GM12892 (cell line): ENCODE results near the gene PPFIA3.

Experiments used
- POLR2A ChIP-seq: IDR thresholded peaks from 2 replicates; pipeline ENCODE4 v1.6.1; 2011; ENCODE audit warnings: low read depth, low read length, control low read depth
- POLR2AphosphoS5 ChIP-seq: IDR thresholded peaks from 2 replicates; pipeline ENCODE4 v1.6.1; 2011; ENCODE audit warnings: low read depth, low read length, control low read depth

DNA sequence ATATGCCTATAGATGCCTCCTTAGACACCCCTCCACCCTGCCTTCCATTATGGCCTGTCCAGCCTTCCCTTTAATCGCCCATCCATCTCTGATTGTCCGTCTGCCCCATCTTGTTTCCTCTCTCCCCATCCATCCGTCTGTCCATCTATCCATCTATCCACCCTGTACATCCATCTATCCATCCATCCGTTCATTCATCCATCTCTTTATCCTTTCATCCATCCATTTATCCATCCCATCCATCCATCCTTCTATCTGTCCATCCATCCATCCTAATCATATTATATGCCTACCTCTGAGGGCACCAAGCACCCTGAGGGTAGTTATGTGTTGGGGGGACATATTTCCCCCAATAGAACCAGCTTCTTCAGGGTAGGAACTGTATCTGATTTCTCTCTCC is 61.3 kb downstream of the PPFIA3 start:
- TF ChIP-seq POLR2A: no peak
- no peak for TF ChIP-seq POLR2AphosphoS5
